GM12875 (cell line): ENCODE results near the gene GRAMD1C.
"Not testable (repeated sequence)": the region's sequence is repeated elsewhere in the genome, so short reads cannot be mapped to it uniquely, and the experiment has no call there.

Source experiments
- H3K4me3 ChIP-seq: one replicate; pipeline ENCODE4 v1.5.1; 2011; ENCODE audit warnings: low read depth, low read length, control low read depth
- CTCF ChIP-seq: IDR thresholded peaks from 2 replicates; pipeline ENCODE4 v1.5.1; 2011; ENCODE audit warnings: low read depth, mild to moderate bottlenecking, control low read depth, inconsistent platforms, low read length, moderate library complexity, borderline replicate concordance; ENCODE audit not compliant: insufficient read depth

GRAMD1C gene

GRCh38 chr3:113834983-113835382 lies 3.6 kb upstream of the GRAMD1C start:
- no peak for TF ChIP-seq CTCF
- no peak overlapping the region for H3K4me3 ChIP-seq

- no peak for TF ChIP-seq CTCF
- H3K4me3 ChIP-seq: no peak overlapping the region
Observed at GRCh38 chr3:113839551-113839950, 963 bp downstream of the GRAMD1C start.

GRCh38 chr3:113844622-113845222 lies 6.1 kb downstream of the GRAMD1C start:
- no peak overlapping the region for H3K4me3 ChIP-seq
- peak; percentile 32; the same call in 1 of the 2 replicates for TF ChIP-seq CTCF

- TF ChIP-seq CTCF: no peak
- H3K4me3 ChIP-seq: no peak overlapping the region
Observed at GRCh38 chr3:113847247-113847646, 8.7 kb downstream of the GRAMD1C start.

- no peak overlapping the region for H3K4me3 ChIP-seq
- TF ChIP-seq CTCF: no peak
Observed at GRCh38 chr3:113847664-113848461, 9.3 kb downstream of the GRAMD1C start.

- H3K4me3 ChIP-seq: not testable (repeated sequence)
Observed at GRCh38 chr3:113849071-113849470, 10.5 kb downstream of the GRAMD1C start.

GRCh38 chr3:113849841-113850240 lies 11.3 kb downstream of the GRAMD1C start:
- H3K4me3 ChIP-seq: not testable (repeated sequence)

- H3K4me3 ChIP-seq: not testable (repeated sequence)
Observed at GRCh38 chr3:113850391-113850790, 11.8 kb downstream of the GRAMD1C start.
